Neural cell (in vitro differentiated cells): ENCODE data around the gene FCHSD2. TPM values are rescaled to one million over a fixed set of nuclear protein-coding genes. Genes with fewer than 3 reads are reported as not detected.

Experiments used
- H2AFZ ChIP-seq: fragments of 200-600, 300-800 bp; sonication (generic), shearing (Covaris generic); 2 replicates; pipeline ENCODE4 v1.6.0; 2014; ENCODE audit warnings: low read depth, mild to moderate bottlenecking, antibody characterized with exemption, low read length, moderate library complexity
- H3F3A ChIP-seq: fragments of 200-600 bp; shearing (Covaris generic); 2 replicates; pipeline ENCODE4 v1.6.1; 2016; ENCODE audit warnings: mild to moderate bottlenecking, moderate library complexity, mixed read lengths, antibody characterized with exemption, low read length; ENCODE audit not compliant: insufficient read depth, poor library complexity, severe bottlenecking
- H3K27ac ChIP-seq: fragments of 200-600, 300-800 bp; sonication (generic), shearing (Covaris generic); 2 replicates; pipeline ENCODE4 v1.5.1; 2014; ENCODE audit warnings: mild to moderate bottlenecking, low read length, moderate library complexity
- H3K27me3 ChIP-seq: fragments of 300-800, 200-600 bp; sonication (generic), shearing (Covaris generic); 2 replicates; pipeline ENCODE4 v1.6.0; 2014; ENCODE audit warnings: mild to moderate bottlenecking, low read depth, low read length, moderate library complexity; ENCODE audit not compliant: insufficient read depth
- H3K36me3 ChIP-seq: fragments of 300-800, 200-600 bp; sonication (generic), shearing (Covaris generic); 2 replicates; pipeline ENCODE4 v1.5.1; 2014; ENCODE audit warnings: mild to moderate bottlenecking, antibody characterized with exemption, low read length, moderate library complexity; ENCODE audit not compliant: insufficient read depth
- H3K4me2 ChIP-seq: fragments of 300-800, 200-600 bp; sonication (generic), shearing (Covaris generic); 2 replicates; pipeline ENCODE4 v1.6.0; 2014; ENCODE audit warnings: mild to moderate bottlenecking, low read length
- H3K4me3 ChIP-seq: fragments of 300-800, 200-600 bp; sonication (generic), shearing (Covaris generic); 2 replicates; pipeline ENCODE4 v1.5.1; 2014; ENCODE audit warnings: mild to moderate bottlenecking, low read length, moderate library complexity
- H3K79me2 ChIP-seq: fragments of 200-600 bp; shearing (Covaris generic); replicated peaks from 2 replicates; pipeline ENCODE4 v1.6.0; 2014; ENCODE audit warnings: mild to moderate bottlenecking, low read length, moderate library complexity; ENCODE audit not compliant: insufficient read depth
- H3K9ac ChIP-seq: fragments of 300-800, 200-600 bp; sonication (generic), shearing (Covaris generic); 2 replicates; pipeline ENCODE4 v1.6.1; 2016; ENCODE audit warnings: mild to moderate bottlenecking, low read length, mixed read lengths
- H3K9me2 ChIP-seq: fragments of 200-600 bp; shearing (Covaris generic); 2 replicates; pipeline ENCODE4 v1.6.1; 2016; ENCODE audit warnings: mild to moderate bottlenecking, low read length, mixed read lengths; ENCODE audit not compliant: insufficient read depth
- H3K9me3 ChIP-seq: fragments of 200-600, 300-800 bp; sonication (generic), shearing (Covaris generic); 2 replicates; pipeline ENCODE4 v1.6.1; 2016; ENCODE audit warnings: mild to moderate bottlenecking, mixed run types, low read length, moderate library complexity, mixed read lengths
- H4K20me1 ChIP-seq: fragments of 200-600 bp; shearing (Covaris generic); 2 replicates; pipeline ENCODE4 v1.6.1; 2016; ENCODE audit warnings: mild to moderate bottlenecking, mixed run types; ENCODE audit not compliant: insufficient read depth
- EP300 ChIP-seq: fragments of 450-650 bp; conservative IDR thresholded peaks from 2 replicates; pipeline ENCODE4 v1.6.1; 2014; ENCODE audit warnings: antibody characterized with exemption, mild to moderate bottlenecking, moderate library complexity; ENCODE audit not compliant: poor library complexity, severe bottlenecking
- EZH2 ChIP-seq: fragments of 200-600, 300-800 bp; shearing (Covaris generic), sonication (generic); IDR thresholded peaks from 2 replicates; pipeline ENCODE4 v1.6.1; 2014; ENCODE audit warnings: antibody characterized with exemption, low read length, borderline replicate concordance, mild to moderate bottlenecking; ENCODE audit not compliant: insufficient read depth, poor library complexity, severe bottlenecking
- MXI1 ChIP-seq: fragments of 450-650 bp; conservative IDR thresholded peaks from 2 replicates; pipeline ENCODE4 v1.6.1; 2014; ENCODE audit warnings: antibody characterized with exemption, mild to moderate bottlenecking; ENCODE audit not compliant: poor library complexity, severe bottlenecking
- POLR2AphosphoS5 ChIP-seq: IDR thresholded peaks from 2 replicates; pipeline ENCODE4 v1.6.1; 2012
- RAD21 ChIP-seq: fragments of 450-650 bp; conservative IDR thresholded peaks from 2 replicates; pipeline ENCODE4 v1.6.1; 2014; ENCODE audit warnings: antibody characterized with exemption, mild to moderate bottlenecking, moderate library complexity
- SMC3 ChIP-seq: fragments of 450-650 bp; conservative IDR thresholded peaks from 2 replicates; pipeline ENCODE4 v1.6.1; 2014; ENCODE audit warnings: antibody characterized with exemption, mild to moderate bottlenecking, moderate library complexity; ENCODE audit not compliant: poor library complexity
- TAF1 ChIP-seq: IDR thresholded peaks from 2 replicates; pipeline ENCODE4 v1.6.1; 2012; ENCODE audit warnings: low read depth
- polyA plus RNA-seq: library from polyadenylated mRNA; depleted of rRNA; stranded (reverse); fragments of >200 nt; gene quantifications from 2 replicates; pipeline ENCODE4 v1.2.3, GENCODE V29; 2014
- TF ChIP-seq, protein P1 (sequence below): IDR thresholded peaks from 2 replicates; pipeline ENCODE4 v1.6.1; 2012; ENCODE audit warnings: borderline replicate concordance
- TF ChIP-seq, protein P2 (sequence below): fragments of 450-650 bp; IDR thresholded peaks from 2 replicates; pipeline ENCODE4 v1.5.1; 2014; ENCODE audit warnings: antibody characterized with exemption, mild to moderate bottlenecking, moderate library complexity; ENCODE audit not compliant: poor library complexity, severe bottlenecking

FCHSD2 gene
- polyA plus RNA-seq, 1 donor from 2014 or later, result 40.8 TPM

DNA sequence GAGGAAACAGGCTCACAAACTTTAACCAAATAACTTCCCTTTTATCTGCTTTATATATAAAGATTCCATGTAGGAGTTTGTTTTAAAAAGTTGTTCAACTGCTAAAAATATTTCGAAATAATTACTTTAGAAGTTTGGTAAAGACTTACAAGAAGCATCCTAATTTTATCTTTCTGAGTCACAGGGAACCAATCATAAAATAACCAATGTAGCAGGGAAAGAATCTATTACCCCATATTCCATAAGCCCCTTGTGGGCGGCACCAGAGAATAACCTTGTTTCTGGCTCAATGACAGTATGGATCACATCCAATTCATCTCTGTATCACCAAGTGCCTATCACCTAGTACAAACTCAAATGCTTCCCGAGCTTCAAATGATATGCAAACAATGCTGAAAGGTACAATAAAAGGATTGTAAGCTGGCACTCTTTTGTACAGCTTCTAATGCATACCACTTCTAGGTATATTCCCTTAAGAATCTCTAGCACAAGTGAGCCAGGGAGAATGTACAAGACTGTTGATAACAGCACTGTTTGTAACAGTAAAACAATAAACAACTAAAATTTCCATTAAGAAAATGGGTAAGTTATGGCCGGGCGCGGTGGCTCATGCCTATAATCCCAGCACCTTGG is 169.5 kb downstream of the FCHSD2 start:
- Histone ChIP-seq H3K4me2 (no peak overlapping the region), H4K20me1 (no peaks in the 10 kb centered on the region), H3K27me3 (no peaks in the 10 kb centered on the region), H3K79me2 (no peaks in the 10 kb centered on the region), H3K36me3 (no peaks in the 10 kb centered on the region), H3K27ac (no peak overlapping the region), H3K9me2 (no peaks in the 10 kb centered on the region), H3K4me3 (no peak overlapping the region), H3K9me3 (no peaks in the 10 kb centered on the region), H3F3A (no peaks in the 10 kb centered on the region), H2AFZ (no peak overlapping the region), H3K9ac (no peak overlapping the region)
- TF ChIP-seq RAD21, result no peak
- TF ChIP-seq SMC3, result no peak
- no peak for TF ChIP-seq EP300
- no peak for TF ChIP-seq MXI1
- TF ChIP-seq, protein P1, sequence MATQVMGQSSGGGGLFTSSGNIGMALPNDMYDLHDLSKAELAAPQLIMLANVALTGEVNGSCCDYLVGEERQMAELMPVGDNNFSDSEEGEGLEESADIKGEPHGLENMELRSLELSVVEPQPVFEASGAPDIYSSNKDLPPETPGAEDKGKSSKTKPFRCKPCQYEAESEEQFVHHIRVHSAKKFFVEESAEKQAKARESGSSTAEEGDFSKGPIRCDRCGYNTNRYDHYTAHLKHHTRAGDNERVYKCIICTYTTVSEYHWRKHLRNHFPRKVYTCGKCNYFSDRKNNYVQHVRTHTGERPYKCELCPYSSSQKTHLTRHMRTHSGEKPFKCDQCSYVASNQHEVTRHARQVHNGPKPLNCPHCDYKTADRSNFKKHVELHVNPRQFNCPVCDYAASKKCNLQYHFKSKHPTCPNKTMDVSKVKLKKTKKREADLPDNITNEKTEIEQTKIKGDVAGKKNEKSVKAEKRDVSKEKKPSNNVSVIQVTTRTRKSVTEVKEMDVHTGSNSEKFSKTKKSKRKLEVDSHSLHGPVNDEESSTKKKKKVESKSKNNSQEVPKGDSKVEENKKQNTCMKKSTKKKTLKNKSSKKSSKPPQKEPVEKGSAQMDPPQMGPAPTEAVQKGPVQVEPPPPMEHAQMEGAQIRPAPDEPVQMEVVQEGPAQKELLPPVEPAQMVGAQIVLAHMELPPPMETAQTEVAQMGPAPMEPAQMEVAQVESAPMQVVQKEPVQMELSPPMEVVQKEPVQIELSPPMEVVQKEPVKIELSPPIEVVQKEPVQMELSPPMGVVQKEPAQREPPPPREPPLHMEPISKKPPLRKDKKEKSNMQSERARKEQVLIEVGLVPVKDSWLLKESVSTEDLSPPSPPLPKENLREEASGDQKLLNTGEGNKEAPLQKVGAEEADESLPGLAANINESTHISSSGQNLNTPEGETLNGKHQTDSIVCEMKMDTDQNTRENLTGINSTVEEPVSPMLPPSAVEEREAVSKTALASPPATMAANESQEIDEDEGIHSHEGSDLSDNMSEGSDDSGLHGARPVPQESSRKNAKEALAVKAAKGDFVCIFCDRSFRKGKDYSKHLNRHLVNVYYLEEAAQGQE, result no peak
- TF ChIP-seq EZH2, result no peak
- TF ChIP-seq, protein P2, sequence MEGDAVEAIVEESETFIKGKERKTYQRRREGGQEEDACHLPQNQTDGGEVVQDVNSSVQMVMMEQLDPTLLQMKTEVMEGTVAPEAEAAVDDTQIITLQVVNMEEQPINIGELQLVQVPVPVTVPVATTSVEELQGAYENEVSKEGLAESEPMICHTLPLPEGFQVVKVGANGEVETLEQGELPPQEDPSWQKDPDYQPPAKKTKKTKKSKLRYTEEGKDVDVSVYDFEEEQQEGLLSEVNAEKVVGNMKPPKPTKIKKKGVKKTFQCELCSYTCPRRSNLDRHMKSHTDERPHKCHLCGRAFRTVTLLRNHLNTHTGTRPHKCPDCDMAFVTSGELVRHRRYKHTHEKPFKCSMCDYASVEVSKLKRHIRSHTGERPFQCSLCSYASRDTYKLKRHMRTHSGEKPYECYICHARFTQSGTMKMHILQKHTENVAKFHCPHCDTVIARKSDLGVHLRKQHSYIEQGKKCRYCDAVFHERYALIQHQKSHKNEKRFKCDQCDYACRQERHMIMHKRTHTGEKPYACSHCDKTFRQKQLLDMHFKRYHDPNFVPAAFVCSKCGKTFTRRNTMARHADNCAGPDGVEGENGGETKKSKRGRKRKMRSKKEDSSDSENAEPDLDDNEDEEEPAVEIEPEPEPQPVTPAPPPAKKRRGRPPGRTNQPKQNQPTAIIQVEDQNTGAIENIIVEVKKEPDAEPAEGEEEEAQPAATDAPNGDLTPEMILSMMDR, result no peak
- TF ChIP-seq TAF1, result no peak
- TF ChIP-seq POLR2AphosphoS5, result no peak

DNA sequence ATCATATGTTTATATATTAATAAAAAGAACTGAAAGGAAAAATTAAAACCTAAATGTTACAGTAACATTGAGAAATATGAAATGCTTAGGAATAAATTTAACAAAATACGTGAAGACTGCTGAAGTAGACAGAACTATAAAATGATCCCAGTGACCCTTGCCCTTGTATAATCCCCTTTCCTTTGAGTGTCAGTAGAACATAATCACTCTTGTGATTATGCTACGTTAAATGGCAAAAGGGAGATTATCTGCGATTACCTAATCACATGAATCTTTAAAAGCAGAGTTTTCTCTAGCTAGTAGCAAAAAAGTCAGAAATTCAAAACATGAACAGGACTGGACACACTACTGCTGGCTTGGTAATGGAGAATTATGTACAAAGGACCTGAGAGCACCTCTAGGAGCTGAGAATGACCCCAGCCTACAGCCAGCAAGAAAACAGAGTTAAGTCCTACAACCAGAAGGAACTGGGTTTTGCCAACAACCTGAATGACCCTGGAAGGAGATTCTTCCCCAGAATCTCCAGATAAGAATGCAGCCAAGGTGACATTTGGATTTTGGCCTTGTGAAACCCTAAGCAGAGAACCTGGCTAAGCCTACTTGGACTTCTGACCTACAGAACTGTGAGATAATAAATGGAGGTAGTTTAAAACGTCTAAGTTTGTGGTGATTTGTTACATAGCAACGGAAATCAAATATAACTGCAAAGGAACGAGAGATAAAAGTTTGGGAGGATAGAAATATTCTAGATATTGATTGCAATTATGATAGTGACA is 170.7 kb downstream of the FCHSD2 start:
- H3K27me3 ChIP-seq, result no peaks in the 10 kb centered on the region
- H3K27ac ChIP-seq, result no peak overlapping the region

More for the DNA sequence above, 170.7 kb downstream of the FCHSD2 start:
- H3K9ac ChIP-seq, result no peak overlapping the region
- no peaks in the 10 kb centered on the region for H3K79me2 ChIP-seq
- H3K4me3 ChIP-seq, result no peak overlapping the region
- H3F3A ChIP-seq, result no peaks in the 10 kb centered on the region
- no peak overlapping the region for H3K4me2 ChIP-seq
- no peaks in the 10 kb centered on the region for H3K9me2 ChIP-seq
- no peak for TF ChIP-seq EZH2
- no peak for TF ChIP-seq MXI1
- no peak for TF ChIP-seq SMC3
- no peak for TF ChIP-seq POLR2AphosphoS5
- TF ChIP-seq, protein P2, result no peak
- no peak for TF ChIP-seq RAD21
- no peak for TF ChIP-seq EP300
- H2AFZ ChIP-seq, result no peak overlapping the region
- H3K9me3 ChIP-seq, result no peaks in the 10 kb centered on the region
- no peaks in the 10 kb centered on the region for H4K20me1 ChIP-seq
- H3K36me3 ChIP-seq, result no peaks in the 10 kb centered on the region
